ENCODE data around the gene TMEM259. TPM values are rescaled to one million over a fixed set of nuclear protein-coding genes. Genes with fewer than 3 reads are reported as not detected.

Gene TMEM259
- total and polyA plus RNA-seq, 2 donors (not counting 1 experiment from before 2014, with no cell fraction given) = 373 to 607 TPM

DNA sequence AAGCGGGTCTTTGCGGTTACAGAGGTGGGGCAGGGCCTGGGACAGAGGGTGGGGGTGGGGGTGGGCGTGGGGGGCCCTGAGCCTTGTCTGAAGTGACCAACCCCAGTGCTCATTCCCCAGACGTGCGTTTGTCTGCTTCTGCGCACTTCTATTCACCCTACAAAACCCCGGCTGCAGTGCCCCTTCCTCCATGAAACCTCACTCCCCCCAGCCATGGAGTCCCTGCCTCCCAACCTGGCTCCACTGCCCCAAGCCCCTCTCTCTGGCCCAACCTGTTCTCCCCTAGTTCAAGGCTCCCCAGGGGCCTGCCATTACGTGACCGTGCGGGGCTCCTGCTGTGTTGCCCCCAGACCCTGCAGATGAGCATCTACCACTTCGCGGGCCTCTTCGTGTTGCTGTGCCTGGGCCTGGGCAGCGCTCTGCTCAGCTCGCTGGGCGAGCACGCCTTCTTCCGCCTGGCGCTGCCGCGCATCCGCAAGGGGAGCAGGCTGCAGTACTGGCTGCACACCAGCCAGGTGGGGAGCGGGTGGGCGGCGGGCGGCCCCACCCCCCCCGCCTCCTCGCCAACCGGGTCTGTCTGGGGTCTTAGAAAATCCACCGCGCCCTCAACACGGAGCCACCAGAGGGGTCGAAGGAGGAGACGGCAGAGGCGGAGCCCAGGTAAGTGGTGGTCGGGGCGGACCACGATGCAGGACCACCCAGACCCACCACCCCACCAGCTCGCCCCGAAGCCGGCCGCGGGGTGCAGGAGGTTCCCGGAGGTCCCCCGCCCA, 12.5 kb downstream of the TMEM259 start:
- Mint-ChIP-seq H3K27ac (no peak overlapping the region), H3K4me1 (no peaks in the 10 kb centered on the region), H3K4me3 (no peak overlapping the region), H3K27me3 (no peaks in the 10 kb centered on the region), H3K9me3 (ENCODE audit: insufficient read depth) (no peaks in the 10 kb centered on the region)
- ChIA-PET CTCF (no interaction called here), POLR2A (interaction anchor here (0.7 to 1.0 kb wide), 2 partner anchors 9 to 209 kb away, joined by 3 to 4 read pairs; no protein-coding TSS in a partner anchor)
- no peak for ATAC-seq (ENCODE audit: low read depth)
- intact Hi-C loops (cut with micrococcal nuclease) = no loop called here
- H3K27me3 ChIP-seq (replicated peaks in 1 of 4; ENCODE audit: control extremely low read depth in 1 of 4, control insufficient read depth in 3 of 4, insufficient read depth in 4 of 4, low read length in 3 of 4) = peaks cover 0 to 2% (median 0%) of the 10 kb centered on the region in 4 experiments
- peaks cover 13% of the 10 kb centered on the region for H3K79me2 ChIP-seq (ENCODE audit: control insufficient read depth, insufficient read depth, low read length)
- H2AFZ ChIP-seq (ENCODE audit: insufficient read depth, low read depth, low read length, poor library complexity, severe bottlenecking) = no peak overlapping the region
- peaks cover 0 to 23% of the 10 kb centered on the region in 2 experiments for H3K36me3 ChIP-seq (replicated peaks in 1 of 2; ENCODE audit: control extremely low read depth in 1 of 2, control insufficient read depth in 1 of 2, extremely low read depth in 1 of 2, insufficient read depth in 2 of 2, low read length in 1 of 2)
- 93% methylated on average over 32 of the region's 45 CpGs for WGBS (ENCODE audit: insufficient coverage)
- no peak for DNase-seq
- no peak overlapping the region for H3K27ac ChIP-seq (ENCODE audit: low read length in 2 of 2)
- TF ChIP-seq EZH2 (IDR thresholded peaks at IDR 0.05; ENCODE audit: borderline replicate concordance, insufficient read depth, low read depth, low read length, poor library complexity, severe bottlenecking) = no peak
- TF ChIP-seq, protein P1, sequence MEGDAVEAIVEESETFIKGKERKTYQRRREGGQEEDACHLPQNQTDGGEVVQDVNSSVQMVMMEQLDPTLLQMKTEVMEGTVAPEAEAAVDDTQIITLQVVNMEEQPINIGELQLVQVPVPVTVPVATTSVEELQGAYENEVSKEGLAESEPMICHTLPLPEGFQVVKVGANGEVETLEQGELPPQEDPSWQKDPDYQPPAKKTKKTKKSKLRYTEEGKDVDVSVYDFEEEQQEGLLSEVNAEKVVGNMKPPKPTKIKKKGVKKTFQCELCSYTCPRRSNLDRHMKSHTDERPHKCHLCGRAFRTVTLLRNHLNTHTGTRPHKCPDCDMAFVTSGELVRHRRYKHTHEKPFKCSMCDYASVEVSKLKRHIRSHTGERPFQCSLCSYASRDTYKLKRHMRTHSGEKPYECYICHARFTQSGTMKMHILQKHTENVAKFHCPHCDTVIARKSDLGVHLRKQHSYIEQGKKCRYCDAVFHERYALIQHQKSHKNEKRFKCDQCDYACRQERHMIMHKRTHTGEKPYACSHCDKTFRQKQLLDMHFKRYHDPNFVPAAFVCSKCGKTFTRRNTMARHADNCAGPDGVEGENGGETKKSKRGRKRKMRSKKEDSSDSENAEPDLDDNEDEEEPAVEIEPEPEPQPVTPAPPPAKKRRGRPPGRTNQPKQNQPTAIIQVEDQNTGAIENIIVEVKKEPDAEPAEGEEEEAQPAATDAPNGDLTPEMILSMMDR (IDR thresholded peaks at IDR 0.05) = no peak
- no peak overlapping the region for H3K9ac ChIP-seq (ENCODE audit: low read length)
- H3K4me3 ChIP-seq (ENCODE audit: control extremely low read depth in 1 of 5, extremely low read depth in 1 of 5, insufficient read depth in 1 of 5, low read depth in 2 of 5, low read length in 4 of 5) = no peak overlapping the region
- H3K4me2 ChIP-seq (replicated peaks; ENCODE audit: low read depth, low read length, poor library complexity, severe bottlenecking) = no peak overlapping the region
- H3K4me1 ChIP-seq (ENCODE audit: control insufficient read depth in 2 of 2, insufficient read depth in 2 of 2, low read length in 2 of 2) = no peaks in the 10 kb centered on the region
- H3K9me3 ChIP-seq (ENCODE audit: control extremely low read depth in 1 of 3, control insufficient read depth in 2 of 3, insufficient read depth in 1 of 3, low read length in 2 of 3) = no peaks in the 10 kb centered on the region
- H4K20me1 ChIP-seq (ENCODE audit: control insufficient read depth, insufficient read depth, low read length, poor library complexity, severe bottlenecking) = peaks cover 42% of the 10 kb centered on the region
